Spleen (tissue), 11 donors: ENCODE results near the gene EFNA5. TPM values are rescaled to one million over a fixed set of nuclear protein-coding genes. Genes with fewer than 3 reads are reported as not detected.

Experiments used
- DNase-seq: peaks from one replicate; pipeline ENCODE4 v3.0.0-alpha.2; 2020
- H3K27ac ChIP-seq, 8 donors: fragments of 200-600 bp; sonication (generic) in 7 of 8; 1 replicate in 4 of 8; 2 replicates in 4 of 8; pipeline versions ENCODE4 v1.5.0 to v1.8.0; 2016 to 2021; ENCODE audit warnings: inconsistent platforms in 4 of 8, mild to moderate bottlenecking in 4 of 8, moderate library complexity in 1 of 8
- H3K27me3 ChIP-seq, 7 donors: fragments of 200-600 bp; sonication (generic) in 6 of 7; replicated peaks in 1 of 7; 1 replicate in 4 of 7; 2 replicates in 3 of 7; pipeline versions ENCODE4 v1.5.0 to v1.8.0; 2016 to 2021; ENCODE audit warnings: inconsistent platforms in 3 of 7, mild to moderate bottlenecking in 1 of 7
- H3K36me3 ChIP-seq, 6 donors: fragments of 200-600 bp; sonication (generic) in 5 of 6; 1 replicate in 4 of 6; 2 replicates in 2 of 6; pipeline versions ENCODE4 v1.5.0 to v1.8.0; 2016 to 2021; ENCODE audit warnings: inconsistent platforms in 2 of 6
- H3K4me1 ChIP-seq, 6 donors: fragments of 200-600 bp; sonication (generic) in 5 of 6; 1 replicate in 3 of 6; 2 replicates in 3 of 6; pipeline versions ENCODE4 v1.5.0 to v1.8.0; 2016 to 2021; ENCODE audit warnings: inconsistent platforms in 3 of 6
- H3K4me3 ChIP-seq, 8 donors: fragments of 200-600 bp; sonication (generic) in 7 of 8; 1 replicate in 4 of 8; 2 replicates in 4 of 8; pipeline versions ENCODE4 v1.5.0 to v1.8.0; 2016 to 2021; ENCODE audit warnings: inconsistent platforms in 4 of 8, mild to moderate bottlenecking in 4 of 8, moderate library complexity in 2 of 8
- H3K9me3 ChIP-seq, 8 donors: fragments of 200-600 bp; sonication (generic) in 7 of 8; 1 replicate in 4 of 8; 2 replicates in 4 of 8; pipeline versions ENCODE4 v1.5.0 to v1.8.0; 2016 to 2021; ENCODE audit warnings: inconsistent platforms in 4 of 8
- CTCF ChIP-seq, 11 experiments: fragments of 200-600 bp in 7 of 11; fragments of 450-650 bp in 4 of 11; sonication (generic) in 4 of 11; IDR thresholded peaks in 8 of 11; conservative IDR thresholded peaks in 3 of 11; 1 replicate in 7 of 11; 2 replicates in 4 of 11; pipeline versions ENCODE4 v1.4.0 to v1.8.0; 2016 to 2021; ENCODE audit warnings: antibody characterized with exemption in 11 of 11, inconsistent platforms in 4 of 11, mild to moderate bottlenecking in 1 of 11
- POLR2A ChIP-seq, 3 donors: fragments of 450-650 bp; IDR thresholded peaks; one replicate each; pipeline ENCODE4 v1.5.1; 2017; ENCODE audit warnings: antibody characterized with exemption in 3 of 3, mild to moderate bottlenecking in 1 of 3
- POLR2AphosphoS5 ChIP-seq, 3 donors: sonication (generic); formaldehyde crosslinking; IDR thresholded peaks; one replicate each; pipeline ENCODE4 v1.5.1; 2017; ENCODE audit warnings: antibody characterized with exemption in 3 of 3
- WGBS, 5 donors: extraction: QIAGEN DNeasy Blood & Tissue Kit in 3 of 5; methylation state at CpG; one replicate each; pipeline versions ENCODE4 v1.1.5 to v1.1.7; 2013 to 2018; 5-methylcytosine and 5-hydroxymethylcytosine counted together
- intact Hi-C: fragments of 100-400 bp; cut with DNase I; formaldehyde crosslinking; loops from one replicate; pipeline ENCODE4 v1.15.0; 2023; ENCODE audit warnings: low total_unique reads
- polyA plus RNA-seq, 3 donors: library from polyadenylated mRNA; stranded (reverse); fragments of 200-250 nt; gene quantifications; one replicate each; pipeline ENCODE4 v1.2.1, GENCODE V29; 2013
- total RNA-seq, 7 donors: library from RNA; depleted of rRNA in 3 of 7; stranded (reverse); fragments of >200 nt in 3 of 7; fragmentation: NEBNext Ultra II Directional in 4 of 7; extraction: Animal tissue kit (Norgen Biotek cat#: 25700) in 4 of 7; gene quantifications; one replicate each; pipeline versions ENCODE4 v1.1.0 to v1.2.1, GENCODE V29; 2016 to 2021
- donor health status: healthy with polysubstance abuse.
- donor health status: DM: no; HTN: no; CAD: no; lungs with moderate emphysema.
- donor health status: DM: no; HTN: no; CAD: no.
- donor health status: Bipolar disorder and iron deficiency.
- donor health status: healthy.
- donor health status: DM: no; HTN: no; CAD: no.
- donor health status: DM: yes; HTN: yes; CAD: no.

The EFNA5 gene
- total and polyA plus RNA-seq, 10 donors, result 0.33 to 29.0 (median 12.2) TPM

- Histone ChIP-seq H3K36me3 (no peaks in the 10 kb centered on the region), H3K27ac (peak overlapping the region in 7 of 8 donors; percentile 52 to 79 (median 69)), H3K4me1 (peaks cover 0 to 17% (median 8%) of the 10 kb centered on the region in 6 donors), H3K27me3 (no peaks in the 10 kb centered on the region), H3K9me3 (no peaks in the 10 kb centered on the region), H3K4me3 (no peak overlapping the region)
- TF ChIP-seq POLR2AphosphoS5 (IDR thresholded peaks at IDR 0.05), result no peak
- no peak for TF ChIP-seq POLR2A (IDR thresholded peaks at IDR 0.05)
- WGBS, 5 donors, result 44 to 71% (median 57%) methylated on average over 2 of the region's 2 CpGs
- intact Hi-C loops, result no loop called here
- no peak for DNase-seq
These were observed 184.2 kb downstream of the EFNA5 start for GRCh38 chr5:107486489-107486888.

GRCh38 chr5:107485184-107485583 lies 185.6 kb downstream of the EFNA5 start:
- Histone ChIP-seq H3K27ac (peak overlapping the region in 2 of 8 donors; percentile 73 to 79), H3K36me3 (no peaks in the 10 kb centered on the region), H3K4me1 (peaks cover 0 to 17% (median 8%) of the 10 kb centered on the region in 6 donors), H3K9me3 (no peaks in the 10 kb centered on the region), H3K4me3 (no peak overlapping the region), H3K27me3 (no peaks in the 10 kb centered on the region)
- intact Hi-C loops, result no loop called here
- no peak for TF ChIP-seq POLR2AphosphoS5 (IDR thresholded peaks at IDR 0.05)
- no peak for DNase-seq

GRCh38 chr5:107484281-107484680 lies 186.5 kb downstream of the EFNA5 start:
- no peaks in the 10 kb centered on the region for H3K36me3 ChIP-seq
- DNase-seq, result no peak
- no peak overlapping the region for H3K4me3 ChIP-seq
- H3K4me1 ChIP-seq, result peaks cover 0 to 17% (median 8%) of the 10 kb centered on the region in 6 donors
- 84 to 92% (median 90%) methylated on average over 4 of the region's 4 CpGs for WGBS, 5 donors
- TF ChIP-seq POLR2AphosphoS5 (IDR thresholded peaks at IDR 0.05) (no peak), CTCF (IDR thresholded peaks at IDR 0.05 in 8 of 11, conservative IDR thresholded peaks at IDR 0.05 in 3 of 11) (no peak), POLR2A (IDR thresholded peaks at IDR 0.05) (no peak)
- no peaks in the 10 kb centered on the region for H3K9me3 ChIP-seq
- intact Hi-C loops, result no loop called here
- no peaks in the 10 kb centered on the region for H3K27me3 ChIP-seq
- H3K27ac ChIP-seq, result no peak overlapping the region

GRCh38 chr5:107483231-107484024 lies 187.3 kb downstream of the EFNA5 start:
- no peak for DNase-seq
- intact Hi-C loops, result no loop called here
- H3K4me3 ChIP-seq, result no peak overlapping the region
- peaks cover 0 to 17% (median 8%) of the 10 kb centered on the region in 6 donors for H3K4me1 ChIP-seq
- H3K27ac ChIP-seq, result no peak overlapping the region
- TF ChIP-seq CTCF (IDR thresholded peaks at IDR 0.05 in 8 of 11, conservative IDR thresholded peaks at IDR 0.05 in 3 of 11), result no peak
- no peak for TF ChIP-seq POLR2AphosphoS5 (IDR thresholded peaks at IDR 0.05)
- no peak for TF ChIP-seq POLR2A (IDR thresholded peaks at IDR 0.05)
- no peaks in the 10 kb centered on the region for H3K36me3 ChIP-seq
- WGBS, 5 donors, result 84 to 97% (median 89%) methylated on average over 5 of the region's 5 CpGs
- H3K9me3 ChIP-seq, result no peaks in the 10 kb centered on the region
- no peaks in the 10 kb centered on the region for H3K27me3 ChIP-seq

- intact Hi-C loops, result no loop called here
- H3K27ac ChIP-seq, result peak overlapping the region in 6 of 8 donors; percentile 17 to 76 (median 52)
- TF ChIP-seq CTCF (IDR thresholded peaks at IDR 0.05 in 8 of 11, conservative IDR thresholded peaks at IDR 0.05 in 3 of 11) (no peak), POLR2AphosphoS5 (IDR thresholded peaks at IDR 0.05) (no peak), POLR2A (IDR thresholded peaks at IDR 0.05) (no peak)
- no peaks in the 10 kb centered on the region for H3K36me3 ChIP-seq
- no peak for DNase-seq
- peaks cover 0 to 21% (median 5%) of the 10 kb centered on the region in 6 donors for H3K4me1 ChIP-seq
- H3K27me3 ChIP-seq, result no peaks in the 10 kb centered on the region
- 86 to 92% (median 87%) methylated on average over 6 of the region's 6 CpGs for WGBS, 5 donors
- no peaks in the 10 kb centered on the region for H3K9me3 ChIP-seq
- no peak overlapping the region for H3K4me3 ChIP-seq
These were observed 192.6 kb downstream of the EFNA5 start for GRCh38 chr5:107478068-107478641.
